Measurements from ENCODE around the gene GPR89B.
"Not testable (repeated sequence)": the region's sequence is repeated elsewhere in the genome, so short reads cannot be mapped to it uniquely, and the experiment has no call there.

DNA sequence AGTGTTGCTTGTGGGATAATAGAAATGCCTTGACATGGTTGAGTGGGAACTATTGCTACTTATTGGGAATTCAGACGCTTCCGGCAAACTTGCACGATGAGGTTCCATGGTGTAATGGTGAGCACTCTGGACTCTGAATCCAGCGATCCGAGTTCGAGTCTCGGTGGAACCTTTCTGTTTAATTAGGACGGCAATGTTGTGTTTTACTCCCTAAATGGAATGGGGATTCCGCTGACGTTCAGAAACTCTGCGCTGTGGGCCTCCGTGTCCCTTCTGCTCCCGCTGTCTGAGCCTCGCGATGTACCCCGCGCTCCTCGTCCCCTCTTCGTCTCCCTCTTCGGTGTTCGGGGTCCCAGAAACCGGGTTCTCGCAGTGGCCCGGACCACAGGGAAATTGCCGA lies 104.5 kb downstream of the GPR89B start:
- TF ChIP-seq POLR2A, CTCF (IDR thresholded peaks at IDR 0.05): not testable (repeated sequence)
